ENCODE measurements around the gene TRIO. TPM values are rescaled to one million over a fixed set of nuclear protein-coding genes. Genes with fewer than 3 reads are reported as not detected.

TRIO gene
- total and polyA plus RNA-seq, 2 experiments from 2014 or later = 18.5 to 78.2 TPM

DNA sequence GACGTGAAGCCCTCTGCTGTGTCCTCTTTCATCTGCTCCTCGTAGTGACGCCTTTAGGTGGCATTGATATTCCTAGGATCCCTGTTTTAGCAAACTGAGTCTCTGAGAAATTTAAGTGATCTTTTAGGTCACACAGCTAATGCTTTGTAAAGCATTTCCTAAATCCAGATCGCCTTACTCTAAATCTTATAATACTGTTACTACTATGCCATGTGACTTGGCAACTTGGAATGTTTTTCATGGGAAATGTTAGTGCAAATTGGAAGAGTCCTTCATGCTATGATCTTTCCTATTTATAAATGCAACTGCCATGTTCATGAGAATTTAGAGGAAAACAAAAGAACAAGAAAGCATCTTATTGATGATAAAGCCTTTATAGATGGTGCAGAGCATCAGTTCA lies 212.2 kb downstream of the TRIO start:
- no peaks in the 10 kb centered on the region for H3K4me1 ChIP-seq (ENCODE audit: insufficient read depth)
- H2AFZ ChIP-seq = no peak overlapping the region
- DNase-seq (ENCODE audit: low spot score) = no peak
- no peak overlapping the region for H3K4me3 ChIP-seq
- no peak overlapping the region for H3K27ac ChIP-seq
- H4K20me1 ChIP-seq (ENCODE audit: insufficient read depth, poor library complexity, severe bottlenecking) = peaks cover 3% of the 10 kb centered on the region
- H3K27me3 ChIP-seq = no peaks in the 10 kb centered on the region
- no peaks in the 10 kb centered on the region for H3K36me3 ChIP-seq (replicated peaks; ENCODE audit: insufficient read depth, low read depth)
- TF ChIP-seq CTCF (IDR thresholded peaks at IDR 0.05; ENCODE audit: poor library complexity) (no peak), EZH2phosphoT487 (IDR thresholded peaks at IDR 0.05; ENCODE audit: low read depth, severe bottlenecking, unreplicated experiment) (no peak), EZH2 (IDR thresholded peaks at IDR 0.05; ENCODE audit: borderline replicate concordance) (no peak)
- no peaks in the 10 kb centered on the region for H3K9me2 ChIP-seq (replicated peaks; ENCODE audit: insufficient read depth)
- no peaks in the 10 kb centered on the region for H3K9me3 ChIP-seq (ENCODE audit: low read depth)
- no peaks in the 10 kb centered on the region for H3K79me2 ChIP-seq
- 91% methylated on average over 4 of the region's 4 CpGs for WGBS (ENCODE audit: low lambda C conversion rate, missing lambda C conversion rate)
- no peak overlapping the region for H3K4me2 ChIP-seq

GRCh38 chr5:14356305-14356704 lies 213.2 kb downstream of the TRIO start:
- Histone ChIP-seq H2AFZ (no peak overlapping the region), H3K4me2 (no peak overlapping the region), H3K9me3 (ENCODE audit: low read depth) (no peaks in the 10 kb centered on the region), H4K20me1 (ENCODE audit: insufficient read depth, poor library complexity, severe bottlenecking) (peaks cover 3% of the 10 kb centered on the region), H3K27me3 (no peaks in the 10 kb centered on the region), H3K9me2 (replicated peaks; ENCODE audit: insufficient read depth) (no peaks in the 10 kb centered on the region), H3K36me3 (replicated peaks; ENCODE audit: insufficient read depth, low read depth) (no peaks in the 10 kb centered on the region), H3K27ac (no peak overlapping the region), H3K79me2 (no peaks in the 10 kb centered on the region), H3K4me3 (no peak overlapping the region), H3K4me1 (ENCODE audit: insufficient read depth) (no peaks in the 10 kb centered on the region)
- 80% methylated on average over 1 of the region's 1 CpG for WGBS (ENCODE audit: low lambda C conversion rate, missing lambda C conversion rate)
- TF ChIP-seq EZH2 (IDR thresholded peaks at IDR 0.05; ENCODE audit: borderline replicate concordance) (no peak), EZH2phosphoT487 (IDR thresholded peaks at IDR 0.05; ENCODE audit: low read depth, severe bottlenecking, unreplicated experiment) (no peak), CTCF (IDR thresholded peaks at IDR 0.05; ENCODE audit: poor library complexity) (no peak)
- DNase-seq (ENCODE audit: low spot score) = no peak

GRCh38 chr5:14357441-14357840 lies 214.3 kb downstream of the TRIO start:
- Histone ChIP-seq H3K79me2 (no peaks in the 10 kb centered on the region), H3K4me1 (ENCODE audit: insufficient read depth) (no peaks in the 10 kb centered on the region), H3K27ac (no peak overlapping the region), H2AFZ (no peak overlapping the region), H3K4me2 (no peak overlapping the region), H3K9me2 (replicated peaks; ENCODE audit: insufficient read depth) (no peaks in the 10 kb centered on the region), H3K9me3 (ENCODE audit: low read depth) (no peaks in the 10 kb centered on the region), H3K4me3 (no peak overlapping the region), H3K27me3 (no peaks in the 10 kb centered on the region), H3K36me3 (replicated peaks; ENCODE audit: insufficient read depth, low read depth) (no peaks in the 10 kb centered on the region), H4K20me1 (ENCODE audit: insufficient read depth, poor library complexity, severe bottlenecking) (peaks cover under 1% of the 10 kb centered on the region)
- no peak for TF ChIP-seq EZH2 (IDR thresholded peaks at IDR 0.05; ENCODE audit: borderline replicate concordance)
- no peak for TF ChIP-seq EZH2phosphoT487 (IDR thresholded peaks at IDR 0.05; ENCODE audit: low read depth, severe bottlenecking, unreplicated experiment)
- no peak for TF ChIP-seq CTCF (IDR thresholded peaks at IDR 0.05; ENCODE audit: poor library complexity)
- WGBS (ENCODE audit: low lambda C conversion rate, missing lambda C conversion rate) = 74% methylated on average over 9 of the region's 9 CpGs
- DNase-seq (ENCODE audit: low spot score) = no peak

- H3K27me3 ChIP-seq = no peaks in the 10 kb centered on the region
- TF ChIP-seq EZH2 (IDR thresholded peaks at IDR 0.05; ENCODE audit: borderline replicate concordance) = no peak
- no peak for TF ChIP-seq EZH2phosphoT487 (IDR thresholded peaks at IDR 0.05; ENCODE audit: low read depth, severe bottlenecking, unreplicated experiment)
- TF ChIP-seq CTCF (IDR thresholded peaks at IDR 0.05; ENCODE audit: poor library complexity) = no peak
- no peaks in the 10 kb centered on the region for H3K36me3 ChIP-seq (replicated peaks; ENCODE audit: insufficient read depth, low read depth)
- no peak overlapping the region for H3K4me3 ChIP-seq
- no peaks in the 10 kb centered on the region for H3K9me2 ChIP-seq (replicated peaks; ENCODE audit: insufficient read depth)
- no peaks in the 10 kb centered on the region for H3K4me1 ChIP-seq (ENCODE audit: insufficient read depth)
- H4K20me1 ChIP-seq (ENCODE audit: insufficient read depth, poor library complexity, severe bottlenecking) = no peaks in the 10 kb centered on the region
- no peak overlapping the region for H3K4me2 ChIP-seq
- H3K27ac ChIP-seq = no peak overlapping the region
- H3K9me3 ChIP-seq (ENCODE audit: low read depth) = no peaks in the 10 kb centered on the region
- H3K79me2 ChIP-seq = no peaks in the 10 kb centered on the region
- no peak overlapping the region for H2AFZ ChIP-seq
- 78% methylated on average over 20 of the region's 20 CpGs for WGBS (ENCODE audit: low lambda C conversion rate, missing lambda C conversion rate)
- no peak for DNase-seq (ENCODE audit: low spot score)
Measured at GRCh38 chr5:14357851-14358250, 214.7 kb downstream of the TRIO start.
